BE2C (cell line): ENCODE measurements around the gene ADGRD2.
A peak's percentile ranks its signal among the peaks of the same experiment; 100 is the strongest.

ENCODE experiments used
- DNase-seq: peaks from one replicate; pipeline ENCODE4 v3.0.0-alpha.2; 2020
- H3K27me3 ChIP-seq: fragments of 250-450 bp; sonication (Bioruptor Pico); 2 replicates; pipeline ENCODE4 v1.5.1; 2020; ENCODE audit warnings: mild to moderate bottlenecking
- H3K36me3 ChIP-seq: fragments of 250-450 bp; sonication (Bioruptor Pico); 2 replicates; pipeline ENCODE4 v1.5.1; 2020; ENCODE audit warnings: mild to moderate bottlenecking
- H3K4me1 ChIP-seq: fragments of 250-450 bp; sonication (Bioruptor Pico); 2 replicates; pipeline ENCODE4 v1.5.1; 2020
- H3K4me3 ChIP-seq: 2 replicates; pipeline ENCODE4 v1.5.1; 2011; ENCODE audit warnings: low read depth, low read length
- H3K9me3 ChIP-seq: fragments of 250-450 bp; sonication (Bioruptor Pico); 2 replicates; pipeline ENCODE4 v1.5.1; 2020
- TF ChIP-seq, protein P1 (sequence below): IDR thresholded peaks from 2 replicates; pipeline ENCODE4 v1.5.1; 2012; ENCODE audit warnings: mild to moderate bottlenecking, low read depth, low read length

ADGRD2 gene

GRCh38 chr9:124448019-124448418 is 2.2 kb upstream of the ADGRD2 start:
- TF ChIP-seq, protein P1, sequence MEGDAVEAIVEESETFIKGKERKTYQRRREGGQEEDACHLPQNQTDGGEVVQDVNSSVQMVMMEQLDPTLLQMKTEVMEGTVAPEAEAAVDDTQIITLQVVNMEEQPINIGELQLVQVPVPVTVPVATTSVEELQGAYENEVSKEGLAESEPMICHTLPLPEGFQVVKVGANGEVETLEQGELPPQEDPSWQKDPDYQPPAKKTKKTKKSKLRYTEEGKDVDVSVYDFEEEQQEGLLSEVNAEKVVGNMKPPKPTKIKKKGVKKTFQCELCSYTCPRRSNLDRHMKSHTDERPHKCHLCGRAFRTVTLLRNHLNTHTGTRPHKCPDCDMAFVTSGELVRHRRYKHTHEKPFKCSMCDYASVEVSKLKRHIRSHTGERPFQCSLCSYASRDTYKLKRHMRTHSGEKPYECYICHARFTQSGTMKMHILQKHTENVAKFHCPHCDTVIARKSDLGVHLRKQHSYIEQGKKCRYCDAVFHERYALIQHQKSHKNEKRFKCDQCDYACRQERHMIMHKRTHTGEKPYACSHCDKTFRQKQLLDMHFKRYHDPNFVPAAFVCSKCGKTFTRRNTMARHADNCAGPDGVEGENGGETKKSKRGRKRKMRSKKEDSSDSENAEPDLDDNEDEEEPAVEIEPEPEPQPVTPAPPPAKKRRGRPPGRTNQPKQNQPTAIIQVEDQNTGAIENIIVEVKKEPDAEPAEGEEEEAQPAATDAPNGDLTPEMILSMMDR: no peak
- no peaks in the 10 kb centered on the region for H3K4me1 ChIP-seq
- no peak overlapping the region for H3K4me3 ChIP-seq

DNA sequence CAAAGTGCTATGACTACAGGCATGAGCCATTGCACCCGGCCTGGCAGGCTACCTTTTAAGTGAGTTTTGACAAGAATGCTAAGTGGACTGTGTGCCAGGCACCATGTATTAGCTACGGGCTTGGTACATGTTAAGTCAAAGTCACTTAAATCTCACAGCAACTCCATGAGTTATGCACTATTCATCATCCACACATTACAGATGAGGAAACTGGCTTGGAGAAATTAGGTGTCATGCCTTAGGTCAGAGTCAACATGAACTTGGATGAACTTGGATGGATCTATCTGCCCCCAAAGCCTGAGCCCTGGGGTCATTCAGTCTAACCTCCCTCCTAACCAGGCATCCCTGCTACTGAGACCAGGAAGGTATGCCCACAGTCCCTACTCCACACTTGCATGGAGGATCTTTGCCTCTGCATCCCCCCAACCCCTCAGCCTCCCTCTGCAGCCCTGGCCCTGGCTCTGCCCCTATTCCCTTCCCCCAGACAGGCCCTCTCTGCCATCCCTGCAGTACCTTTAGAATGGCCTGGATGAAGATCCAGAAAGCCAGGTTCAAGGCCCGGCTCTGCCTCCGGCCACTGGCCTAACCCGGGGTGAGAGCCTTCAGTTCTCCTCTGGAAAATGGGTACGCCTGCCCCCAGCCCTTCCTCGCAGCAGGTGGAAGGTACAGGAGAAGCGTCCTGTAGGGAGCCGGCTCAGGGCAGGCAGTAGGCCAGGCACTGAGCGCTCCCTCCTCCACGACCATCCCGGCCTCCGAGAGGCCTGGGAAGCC is 685 bp upstream of the ADGRD2 start:
- H3K27me3 ChIP-seq: peaks cover 8% of the 10 kb centered on the region
- no peak for DNase-seq
- no peak overlapping the region for H3K4me3 ChIP-seq
- no peaks in the 10 kb centered on the region for H3K4me1 ChIP-seq
- TF ChIP-seq, protein P1: no peak
- no peaks in the 10 kb centered on the region for H3K36me3 ChIP-seq
- H3K9me3 ChIP-seq: no peaks in the 10 kb centered on the region; the same call in 1 of the 2 replicates

More at GRCh38 chr9:124448019-124448418, 2.2 kb upstream of the ADGRD2 start:
- Histone ChIP-seq H3K36me3 (no peaks in the 10 kb centered on the region), H3K27me3 (peaks cover 8% of the 10 kb centered on the region), H3K9me3 (no peaks in the 10 kb centered on the region; the same call in 1 of the 2 replicates)
- no peak for DNase-seq

DNA sequence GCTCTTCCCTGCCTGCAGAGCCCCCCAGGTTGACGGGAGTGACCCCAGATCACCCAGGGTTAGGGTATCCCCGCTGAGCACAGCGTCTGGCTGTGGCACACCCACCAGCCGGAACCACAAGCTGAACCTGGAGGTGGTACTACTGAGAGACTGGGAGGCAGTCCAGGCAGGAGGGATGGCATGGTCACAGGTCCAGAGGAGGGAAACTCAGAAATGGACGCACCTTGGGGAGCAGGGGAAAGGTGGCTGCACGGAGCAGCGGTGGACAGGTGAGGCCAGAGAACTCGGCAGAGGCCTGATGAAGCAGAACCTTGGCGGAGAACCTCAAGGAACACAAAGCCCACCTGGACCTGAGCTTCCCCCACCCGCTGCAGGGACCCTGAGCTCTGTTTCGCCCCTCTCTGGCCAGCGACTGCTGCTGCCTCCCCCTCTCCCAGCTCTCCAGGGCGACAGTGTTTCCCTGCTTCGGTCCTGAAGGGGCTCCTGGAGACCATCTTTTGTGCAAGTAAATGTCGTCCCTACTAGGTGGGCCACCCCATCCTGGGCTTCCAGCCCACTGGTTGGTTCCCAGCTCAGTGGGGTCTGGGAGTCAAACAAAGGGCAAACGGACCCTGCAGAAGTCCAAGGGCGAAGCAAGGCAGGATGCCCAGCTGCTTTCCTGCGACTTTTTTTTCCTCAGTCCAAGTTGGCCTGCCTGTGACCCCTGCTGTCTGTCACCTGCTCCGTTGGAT is 845 bp downstream of the ADGRD2 start:
- Histone ChIP-seq H3K4me1 (no peaks in the 10 kb centered on the region), H3K27me3 (peaks cover 8% of the 10 kb centered on the region), H3K36me3 (no peaks in the 10 kb centered on the region), H3K4me3 (peak overlapping the region; percentile 50), H3K9me3 (no peaks in the 10 kb centered on the region; the same call in 1 of the 2 replicates)
- TF ChIP-seq, protein P1: no peak
- no peak for DNase-seq

- peaks cover 8% of the 10 kb centered on the region for H3K27me3 ChIP-seq
- no peak for DNase-seq
- TF ChIP-seq, protein P1: no peak
- H3K9me3 ChIP-seq: no peaks in the 10 kb centered on the region
- H3K4me3 ChIP-seq: no peak overlapping the region
- no peaks in the 10 kb centered on the region for H3K36me3 ChIP-seq
- no peaks in the 10 kb centered on the region for H3K4me1 ChIP-seq
Measured at GRCh38 chr9:124452326-124452725, 2.1 kb downstream of the ADGRD2 start.

- Histone ChIP-seq H3K4me3 (no peak overlapping the region), H3K9me3 (no peaks in the 10 kb centered on the region), H3K36me3 (no peaks in the 10 kb centered on the region), H3K4me1 (no peaks in the 10 kb centered on the region), H3K27me3 (peaks cover 8% of the 10 kb centered on the region)
- TF ChIP-seq, protein P1: no peak
- no peak for DNase-seq
Measured at GRCh38 chr9:124452841-124453585, 2.8 kb downstream of the ADGRD2 start.
